Gastroesophageal sphincter (tissue), 3 donors: ENCODE results near the gene RITA1.

Experiments
- EP300 ChIP-seq: sonication (generic); formaldehyde crosslinking; IDR thresholded peaks from one replicate; pipeline ENCODE4 v1.6.1; 2017; ENCODE audit warnings: antibody characterized with exemption, mild to moderate bottlenecking
- POLR2A ChIP-seq, 2 donors: fragments of 450-650 bp; IDR thresholded peaks; one replicate each; pipeline ENCODE4 v1.6.1; 2017; ENCODE audit warnings: antibody characterized with exemption in 2 of 2, mild to moderate bottlenecking in 2 of 2, moderate library complexity in 1 of 2
- POLR2AphosphoS5 ChIP-seq: sonication (generic); formaldehyde crosslinking; IDR thresholded peaks from one replicate; pipeline ENCODE4 v1.6.1; 2017; ENCODE audit warnings: antibody characterized with exemption
- TF ChIP-seq, protein P1 (sequence below), 4 experiments: fragments of 200-600 bp in 2 of 4; fragments of 450-650 bp in 2 of 4; sonication (generic) in 1 of 4; IDR thresholded peaks; one replicate each; pipeline ENCODE4 v1.5.1; 2017 to 2019; ENCODE audit warnings: antibody characterized with exemption in 4 of 4, mild to moderate bottlenecking in 2 of 4, moderate library complexity in 2 of 4

DNA sequence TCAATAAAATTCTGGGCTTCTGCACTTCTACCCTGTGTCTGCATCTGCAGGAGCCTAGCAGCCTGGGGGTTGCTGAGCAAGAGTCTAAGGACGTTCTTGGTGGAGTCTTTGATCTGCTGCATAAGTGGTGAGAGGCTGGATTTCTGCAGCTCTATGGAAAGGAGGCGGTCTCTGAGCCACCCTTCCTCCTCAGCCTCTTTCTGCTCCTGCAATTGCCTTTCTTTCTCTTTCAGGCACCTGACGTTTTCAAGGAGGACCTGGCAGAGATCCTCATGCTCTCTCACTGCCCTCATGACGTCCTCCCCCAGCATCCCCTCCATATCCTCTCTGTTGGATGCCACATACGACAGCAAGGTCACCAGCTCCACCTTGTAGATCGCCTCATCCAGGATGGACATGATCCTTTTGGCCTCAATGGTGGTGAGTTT lies 22.1 kb downstream of the RITA1 start:
- TF ChIP-seq, protein P1, sequence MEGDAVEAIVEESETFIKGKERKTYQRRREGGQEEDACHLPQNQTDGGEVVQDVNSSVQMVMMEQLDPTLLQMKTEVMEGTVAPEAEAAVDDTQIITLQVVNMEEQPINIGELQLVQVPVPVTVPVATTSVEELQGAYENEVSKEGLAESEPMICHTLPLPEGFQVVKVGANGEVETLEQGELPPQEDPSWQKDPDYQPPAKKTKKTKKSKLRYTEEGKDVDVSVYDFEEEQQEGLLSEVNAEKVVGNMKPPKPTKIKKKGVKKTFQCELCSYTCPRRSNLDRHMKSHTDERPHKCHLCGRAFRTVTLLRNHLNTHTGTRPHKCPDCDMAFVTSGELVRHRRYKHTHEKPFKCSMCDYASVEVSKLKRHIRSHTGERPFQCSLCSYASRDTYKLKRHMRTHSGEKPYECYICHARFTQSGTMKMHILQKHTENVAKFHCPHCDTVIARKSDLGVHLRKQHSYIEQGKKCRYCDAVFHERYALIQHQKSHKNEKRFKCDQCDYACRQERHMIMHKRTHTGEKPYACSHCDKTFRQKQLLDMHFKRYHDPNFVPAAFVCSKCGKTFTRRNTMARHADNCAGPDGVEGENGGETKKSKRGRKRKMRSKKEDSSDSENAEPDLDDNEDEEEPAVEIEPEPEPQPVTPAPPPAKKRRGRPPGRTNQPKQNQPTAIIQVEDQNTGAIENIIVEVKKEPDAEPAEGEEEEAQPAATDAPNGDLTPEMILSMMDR (IDR thresholded peaks at IDR 0.05), result no peak
- TF ChIP-seq POLR2A (IDR thresholded peaks at IDR 0.05) (no peak), POLR2AphosphoS5 (no peak), EP300 (no peak)
